ENCODE data around the gene AKT1S1.

AKT1S1 gene

GRCh38 chr19:49896863-49897621 is 19.9 kb upstream of the AKT1S1 start, which contains the start of gene IL4I1:
TSS of gene IL4I1 (minus strand) at chr19:49896887. CDS start at chr19:49896160, 727 bp downstream.
- Histone ChIP-seq H3K23ac (ENCODE audit: low read length) (no peak within 1 kb of the TSS), H2AFZ (ENCODE audit: insufficient read depth, low read length, poor library complexity) (no peak within 1 kb of the TSS), H3K14ac (ENCODE audit: low read length) (no peak within 1 kb of the TSS), H3K4me2 (ENCODE audit: low read length) (no peak within 1 kb of the TSS), H2AK5ac (ENCODE audit: low read length) (no peak within 1 kb of the TSS), H3K4ac (ENCODE audit: low read depth, low read length) (no peak within 1 kb of the TSS), H3K9ac (ENCODE audit: low read length) (peak within 1 kb of the TSS; percentile 42), H2BK120ac (ENCODE audit: insufficient read depth, low read length, poor library complexity) (no peak within 1 kb of the TSS), H3K27ac (ENCODE audit: low read depth, low read length) (no peak within 1 kb of the TSS), H3K36me3 (ENCODE audit: control insufficient read depth in 1 of 2, insufficient read depth in 2 of 2, low read length in 2 of 2) (no peaks in the 10 kb centered on the region), H3K4me1 (ENCODE audit: control insufficient read depth in 1 of 2, insufficient read depth in 2 of 2, low read length in 2 of 2) (no peaks in the 10 kb centered on the region), H4K12ac (ENCODE audit: low read depth, low read length) (no peak within 1 kb of the TSS), H4K8ac (ENCODE audit: low read depth, low read length) (no peak within 1 kb of the TSS), H2BK5ac (ENCODE audit: low read depth, low read length, poor library complexity) (no peak within 1 kb of the TSS), H3K4me3 (ENCODE audit: low read depth, low read length) (no peak within 1 kb of the TSS), H4K91ac (ENCODE audit: low read depth, low read length) (no peak within 1 kb of the TSS), H3K9me3 (ENCODE audit: insufficient read depth, low read depth, low read length) (peaks cover 4% of the 10 kb centered on the region), H3K18ac (ENCODE audit: low read length) (no peak within 1 kb of the TSS), H3K27me3 (ENCODE audit: insufficient read depth, low read length) (no peaks in the 10 kb centered on the region), H3K79me1 (ENCODE audit: low read length) (no peaks in the 10 kb centered on the region), H2BK12ac (ENCODE audit: low read length) (no peak within 1 kb of the TSS), H3K79me2 (ENCODE audit: control insufficient read depth, insufficient read depth, low read length, poor library complexity) (no peaks in the 10 kb centered on the region)
- peak in 1 of 2 donors; percentile 25 for DNase-seq
- WGBS (ENCODE audit: extremely low coverage, insufficient coverage, insufficient read length): no CpG with 5 or more reads among the region's 20 CpGs

- Histone ChIP-seq H3K9ac (ENCODE audit: low read length) (peak overlapping the region; percentile 42), H2BK12ac (ENCODE audit: low read length) (no peak overlapping the region), H3K18ac (ENCODE audit: low read length) (no peak overlapping the region), H2BK120ac (ENCODE audit: insufficient read depth, low read length, poor library complexity) (no peak overlapping the region), H2AFZ (ENCODE audit: insufficient read depth, low read length, poor library complexity) (no peak overlapping the region), H3K4me2 (ENCODE audit: low read length) (no peak overlapping the region), H3K14ac (ENCODE audit: low read length) (no peak overlapping the region), H3K4me3 (ENCODE audit: low read depth, low read length) (no peak overlapping the region), H3K27me3 (ENCODE audit: insufficient read depth, low read length) (no peaks in the 10 kb centered on the region), H4K91ac (ENCODE audit: low read depth, low read length) (no peak overlapping the region), H4K8ac (ENCODE audit: low read depth, low read length) (no peak overlapping the region), H3K23ac (ENCODE audit: low read length) (no peak overlapping the region), H2AK5ac (ENCODE audit: low read length) (no peak overlapping the region), H3K9me3 (ENCODE audit: insufficient read depth, low read depth, low read length) (peaks cover 4% of the 10 kb centered on the region), H3K4me1 (ENCODE audit: control insufficient read depth in 1 of 2, insufficient read depth in 2 of 2, low read length in 2 of 2) (peaks cover 0 to 2% of the 10 kb centered on the region in 2 experiments), H2BK5ac (ENCODE audit: low read depth, low read length, poor library complexity) (no peak overlapping the region), H3K79me1 (ENCODE audit: low read length) (no peaks in the 10 kb centered on the region), H3K4ac (ENCODE audit: low read depth, low read length) (no peak overlapping the region), H3K27ac (ENCODE audit: low read depth, low read length) (no peak overlapping the region), H3K79me2 (ENCODE audit: control insufficient read depth, insufficient read depth, low read length, poor library complexity) (no peaks in the 10 kb centered on the region), H4K12ac (ENCODE audit: low read depth, low read length) (no peak overlapping the region), H3K36me3 (ENCODE audit: control insufficient read depth in 1 of 2, insufficient read depth in 2 of 2, low read length in 2 of 2) (no peaks in the 10 kb centered on the region)
- WGBS (ENCODE audit: extremely low coverage, insufficient coverage, insufficient read length): no CpG with 5 or more reads among the region's 17 CpGs
- DNase-seq: no peak
Measured at GRCh38 chr19:49895566-49896297, 18.6 kb upstream of the AKT1S1 start.

- Histone ChIP-seq H4K12ac (ENCODE audit: low read depth, low read length) (no peak overlapping the region), H2AFZ (ENCODE audit: insufficient read depth, low read length, poor library complexity) (no peak overlapping the region), H3K27me3 (ENCODE audit: insufficient read depth, low read length) (no peaks in the 10 kb centered on the region), H3K4me1 (ENCODE audit: control insufficient read depth in 1 of 2, insufficient read depth in 2 of 2, low read length in 2 of 2) (peaks cover 3 to 6% of the 10 kb centered on the region in 2 experiments), H3K79me2 (ENCODE audit: control insufficient read depth, insufficient read depth, low read length, poor library complexity) (no peaks in the 10 kb centered on the region), H3K36me3 (ENCODE audit: control insufficient read depth in 1 of 2, insufficient read depth in 2 of 2, low read length in 2 of 2) (no peaks in the 10 kb centered on the region), H2BK5ac (ENCODE audit: low read depth, low read length, poor library complexity) (no peak overlapping the region), H3K18ac (ENCODE audit: low read length) (no peak overlapping the region), H3K4me3 (ENCODE audit: low read depth, low read length) (no peak overlapping the region), H4K8ac (ENCODE audit: low read depth, low read length) (no peak overlapping the region), H3K4ac (ENCODE audit: low read depth, low read length) (no peak overlapping the region), H3K23ac (ENCODE audit: low read length) (no peak overlapping the region), H2AK5ac (ENCODE audit: low read length) (no peak overlapping the region), H3K79me1 (ENCODE audit: low read length) (no peaks in the 10 kb centered on the region), H3K9ac (ENCODE audit: low read length) (peak overlapping the region; percentile 55), H2BK12ac (ENCODE audit: low read length) (no peak overlapping the region), H4K91ac (ENCODE audit: low read depth, low read length) (no peak overlapping the region), H3K4me2 (ENCODE audit: low read length) (no peak overlapping the region), H2BK120ac (ENCODE audit: insufficient read depth, low read length, poor library complexity) (no peak overlapping the region), H3K27ac (ENCODE audit: low read depth, low read length) (no peak overlapping the region), H3K9me3 (ENCODE audit: insufficient read depth, low read depth, low read length) (peaks cover 6% of the 10 kb centered on the region), H3K14ac (ENCODE audit: low read length) (no peak overlapping the region)
- WGBS (ENCODE audit: extremely low coverage, insufficient coverage, insufficient read length): no CpG with 5 or more reads among the region's 17 CpGs
- DNase-seq: peak in 1 of 2 donors; percentile 27
Measured at GRCh38 chr19:49894879-49895565, 17.9 kb upstream of the AKT1S1 start.

- H4K8ac ChIP-seq (ENCODE audit: low read depth, low read length): no peak overlapping the region
- no peak for DNase-seq
- no peak overlapping the region for H3K4me2 ChIP-seq (ENCODE audit: low read length)
- no peaks in the 10 kb centered on the region for H3K79me2 ChIP-seq (ENCODE audit: control insufficient read depth, insufficient read depth, low read length, poor library complexity)
- no peak overlapping the region for H4K91ac ChIP-seq (ENCODE audit: low read depth, low read length)
- H2AK5ac ChIP-seq (ENCODE audit: low read length): no peak overlapping the region
- H3K27ac ChIP-seq (ENCODE audit: low read depth, low read length): no peak overlapping the region
- H2BK12ac ChIP-seq (ENCODE audit: low read length): no peak overlapping the region
- H3K36me3 ChIP-seq (ENCODE audit: control insufficient read depth in 1 of 2, insufficient read depth in 2 of 2, low read length in 2 of 2): no peaks in the 10 kb centered on the region
- no peak overlapping the region for H3K4ac ChIP-seq (ENCODE audit: low read depth, low read length)
- H2BK120ac ChIP-seq (ENCODE audit: insufficient read depth, low read length, poor library complexity): no peak overlapping the region
- peaks cover 3 to 8% of the 10 kb centered on the region in 2 experiments for H3K4me1 ChIP-seq (ENCODE audit: control insufficient read depth in 1 of 2, insufficient read depth in 2 of 2, low read length in 2 of 2)
- H3K9ac ChIP-seq (ENCODE audit: low read length): no peak overlapping the region
- H3K23ac ChIP-seq (ENCODE audit: low read length): no peak overlapping the region
- H3K27me3 ChIP-seq (ENCODE audit: insufficient read depth, low read length): no peaks in the 10 kb centered on the region
- H3K18ac ChIP-seq (ENCODE audit: low read length): no peak overlapping the region
- no CpG with 5 or more reads among the region's 18 CpGs for WGBS (ENCODE audit: extremely low coverage, insufficient coverage, insufficient read length)
- H3K9me3 ChIP-seq (ENCODE audit: insufficient read depth, low read depth, low read length): peaks cover 12% of the 10 kb centered on the region
- no peak overlapping the region for H3K4me3 ChIP-seq (ENCODE audit: low read depth, low read length)
- no peak overlapping the region for H3K14ac ChIP-seq (ENCODE audit: low read length)
- H2BK5ac ChIP-seq (ENCODE audit: low read depth, low read length, poor library complexity): no peak overlapping the region
- H3K79me1 ChIP-seq (ENCODE audit: low read length): no peaks in the 10 kb centered on the region
- H4K12ac ChIP-seq (ENCODE audit: low read depth, low read length): no peak overlapping the region
- H2AFZ ChIP-seq (ENCODE audit: insufficient read depth, low read length, poor library complexity): no peak overlapping the region
Measured at GRCh38 chr19:49894011-49894664, 17.0 kb upstream of the AKT1S1 start.
